Measurements from ENCODE around the gene RGL1.

The RGL1 gene

DNA sequence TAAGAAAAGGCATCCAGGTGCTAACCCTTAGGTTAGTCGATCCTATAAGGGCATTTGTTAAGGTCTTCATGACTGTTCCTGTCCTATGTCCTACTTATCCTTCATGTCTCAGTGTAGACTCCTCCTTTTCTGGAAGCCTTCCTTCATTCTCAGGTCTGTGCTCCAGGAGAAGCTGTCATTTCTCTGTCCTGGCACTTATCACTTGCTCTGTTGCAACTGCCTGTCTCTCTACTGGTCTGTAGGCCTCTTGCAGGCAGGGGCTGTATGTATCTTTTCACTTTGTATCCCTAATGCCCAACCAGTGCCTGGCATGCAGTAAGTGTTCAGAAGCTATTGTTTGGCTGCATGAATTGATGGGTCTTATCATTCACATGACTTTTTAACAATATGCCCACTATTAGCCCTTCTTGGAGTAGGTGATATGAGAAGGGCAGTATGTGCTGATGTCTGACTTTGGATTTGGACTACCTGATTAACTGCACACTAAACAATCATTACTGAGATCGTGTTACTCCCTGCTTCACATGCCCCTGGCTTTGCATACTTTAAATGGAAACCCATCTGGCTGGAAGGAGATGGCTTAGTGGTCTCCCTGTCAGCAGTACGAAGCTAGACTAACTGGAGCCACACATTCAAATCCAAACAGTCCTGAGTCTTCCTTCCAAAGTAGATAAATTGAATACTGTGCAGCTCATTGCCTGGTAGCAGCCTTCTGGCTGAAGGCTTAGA is 88.8 kb downstream of the RGL1 start:
- no peak for DNase-seq

DNA sequence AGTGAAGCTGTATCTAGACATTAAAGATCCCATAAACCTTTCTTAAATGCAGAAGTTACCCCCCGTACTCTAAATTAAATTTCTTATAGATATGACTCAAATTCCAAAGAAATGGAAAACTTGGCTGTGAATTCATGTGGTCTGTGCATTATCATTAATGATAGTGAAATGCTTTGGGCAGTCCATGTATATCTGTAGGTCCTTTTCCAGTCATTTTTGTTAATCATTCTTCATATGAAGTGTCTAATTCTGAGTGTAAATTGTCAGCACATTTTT is 89.3 kb downstream of the RGL1 start:
- DNase-seq, result no peak

DNA sequence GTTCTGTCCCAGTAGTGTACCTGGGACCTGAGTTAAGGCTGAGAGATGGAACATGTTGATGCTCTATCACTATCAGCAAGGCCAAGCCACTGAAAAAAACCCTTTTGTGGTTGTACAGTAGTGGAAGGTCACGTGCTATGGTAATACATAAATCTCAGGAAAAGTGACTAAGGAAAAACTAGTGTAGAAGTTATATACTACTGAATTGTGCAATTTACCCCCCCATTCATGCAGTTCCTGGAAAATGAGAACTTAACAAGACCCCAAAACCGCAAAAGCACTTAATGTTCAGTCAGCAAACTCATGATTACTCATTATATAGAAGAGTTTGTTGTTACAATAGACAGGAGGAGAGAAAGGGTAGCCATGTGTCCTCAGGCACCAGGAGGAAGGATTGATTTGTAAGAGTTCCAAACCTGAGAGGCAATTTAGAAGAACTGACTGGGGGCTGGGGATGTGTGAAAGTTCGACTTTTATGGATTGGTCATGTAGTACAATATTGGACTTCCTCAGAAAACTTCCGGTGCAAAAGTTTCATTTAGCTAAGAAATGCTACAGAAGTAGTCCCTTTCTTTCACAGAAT is 91.6 kb downstream of the RGL1 start:
- no peak for DNase-seq

DNA sequence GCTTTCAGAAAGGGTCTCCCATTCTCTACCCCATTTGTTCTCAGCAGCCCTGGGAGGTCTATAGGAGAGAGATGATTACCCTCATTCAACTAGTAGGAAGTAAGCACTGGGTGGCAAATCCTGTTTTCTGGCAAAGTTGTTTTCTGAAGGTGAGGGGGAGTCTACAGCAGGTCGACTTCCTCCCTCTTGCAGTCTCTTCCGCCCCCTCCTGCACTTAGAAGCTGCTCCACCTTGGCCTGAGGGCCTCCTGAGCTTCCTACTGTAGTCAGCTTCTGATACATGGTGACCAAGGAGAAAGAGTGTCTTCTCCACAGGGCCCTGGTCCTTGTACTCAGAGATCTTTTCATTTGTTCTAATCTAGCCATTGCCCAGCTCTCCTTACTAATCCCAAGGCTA is 93.1 kb downstream of the RGL1 start:
- no peak for DNase-seq

DNA sequence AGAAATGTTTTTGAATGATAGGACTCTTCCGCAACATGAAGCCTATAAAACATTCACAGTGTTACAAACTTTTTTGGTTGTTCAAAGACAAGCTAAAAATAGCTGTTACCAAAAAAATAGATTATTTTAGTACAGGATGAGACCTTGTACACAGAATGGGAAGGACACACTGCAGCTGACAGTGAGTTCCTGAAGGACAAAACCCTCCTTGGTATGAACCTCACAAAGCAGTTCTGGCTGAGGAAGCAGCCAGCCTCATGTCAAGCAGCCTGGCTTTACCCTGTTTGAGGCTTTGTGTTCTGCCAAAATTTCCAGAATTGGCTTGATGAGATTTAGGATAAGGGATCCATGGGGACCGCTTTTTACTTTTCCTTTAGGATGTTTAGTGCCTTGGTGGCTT is 93.7 kb downstream of the RGL1 start:
- DNase-seq, result no peak

DNA sequence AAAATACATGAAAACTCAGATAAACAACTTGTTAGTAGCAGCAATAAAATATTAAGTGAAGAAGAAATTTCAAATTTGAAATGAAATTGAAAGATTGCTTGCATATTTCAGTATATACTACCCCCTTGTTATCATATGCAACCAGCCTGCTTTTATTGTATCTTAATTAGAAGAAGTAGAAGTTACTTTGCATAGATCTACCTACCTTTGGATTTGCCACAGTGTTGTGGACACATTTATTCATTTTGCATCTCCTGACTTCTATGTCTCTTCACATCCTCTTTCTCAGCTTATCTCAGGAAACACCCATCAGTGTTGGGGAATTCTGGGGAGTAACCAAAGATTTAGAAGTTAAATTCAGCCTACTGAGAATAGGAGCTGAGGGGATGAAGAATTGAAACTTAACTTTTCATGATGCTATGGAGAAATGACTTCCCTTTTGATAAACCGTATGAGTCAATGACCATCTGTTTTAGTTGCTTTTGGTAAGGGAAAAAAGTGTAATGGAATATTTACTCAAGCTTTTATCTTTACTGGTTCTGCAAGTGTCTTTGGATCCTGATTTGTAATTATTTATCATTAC is 96.9 kb downstream of the RGL1 start:
- DNase-seq, result no peak

DNA sequence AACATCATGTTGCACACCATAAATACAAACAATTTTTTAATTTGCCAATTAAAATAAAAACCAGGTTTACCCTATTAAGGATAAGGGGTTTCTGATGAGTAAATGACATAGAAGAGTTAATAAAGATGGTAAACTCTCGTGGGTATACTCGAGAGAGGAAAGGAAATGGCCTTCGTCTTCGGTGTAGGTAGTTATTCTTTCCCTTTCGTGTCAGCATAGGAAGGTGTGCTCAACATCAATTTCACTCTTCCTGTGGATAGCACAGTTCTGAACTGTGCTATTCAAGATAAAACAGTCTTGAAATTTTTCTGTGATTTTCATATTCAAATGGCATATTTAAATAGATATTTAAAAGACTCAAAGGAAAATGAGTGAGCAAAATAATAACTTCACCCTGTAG is 98.2 kb downstream of the RGL1 start:
- no peak for DNase-seq

DNA sequence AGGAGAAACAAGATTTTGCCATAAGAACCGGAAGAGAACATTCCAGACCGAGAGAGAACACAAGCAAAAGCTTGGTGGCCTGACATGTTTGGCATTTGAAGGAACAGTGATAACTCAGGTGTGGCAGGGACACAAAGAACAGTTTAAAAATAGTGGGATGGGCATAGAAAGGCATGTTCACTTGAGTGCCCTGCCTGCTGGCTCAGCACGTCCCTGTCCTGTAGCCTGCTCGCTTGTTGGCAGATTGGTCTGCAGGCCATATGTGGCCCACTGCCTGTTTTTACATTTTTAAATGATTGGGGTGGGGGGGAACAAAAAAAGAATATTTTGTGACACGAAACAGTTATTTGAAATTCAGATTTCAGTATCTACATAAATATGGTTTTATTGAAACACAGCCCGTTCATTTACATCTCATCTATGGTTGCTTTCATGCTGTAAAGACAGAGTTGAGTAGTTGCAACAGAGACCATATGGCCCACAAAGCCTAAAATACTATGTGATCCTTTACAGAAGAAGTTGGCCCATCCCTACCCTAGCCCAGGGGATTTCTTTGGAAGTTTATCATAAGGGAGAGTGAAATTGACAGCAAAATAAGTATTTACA is 100.7 kb downstream of the RGL1 start:
- DNase-seq, result no peak

DNA sequence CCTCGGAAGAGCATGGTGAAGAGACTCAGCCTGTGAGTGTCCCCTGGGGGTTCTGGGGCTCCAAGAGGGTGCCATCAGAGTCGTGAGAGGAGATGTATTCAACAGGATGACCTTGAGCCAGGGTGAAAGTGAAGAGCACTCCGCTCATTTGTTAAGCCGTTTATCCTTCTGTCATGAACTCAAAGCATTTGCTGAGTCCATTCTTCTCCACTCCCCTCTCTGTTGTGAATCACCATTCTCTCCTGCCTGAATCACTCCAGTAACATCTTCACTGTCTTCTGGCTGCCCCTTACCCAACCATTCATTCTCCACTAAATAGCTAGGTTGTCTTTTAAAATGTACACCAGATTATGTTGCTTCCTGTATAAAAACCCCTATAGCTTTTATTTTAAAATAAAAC is 102.2 kb downstream of the RGL1 start:
- DNase-seq, result no peak

DNA sequence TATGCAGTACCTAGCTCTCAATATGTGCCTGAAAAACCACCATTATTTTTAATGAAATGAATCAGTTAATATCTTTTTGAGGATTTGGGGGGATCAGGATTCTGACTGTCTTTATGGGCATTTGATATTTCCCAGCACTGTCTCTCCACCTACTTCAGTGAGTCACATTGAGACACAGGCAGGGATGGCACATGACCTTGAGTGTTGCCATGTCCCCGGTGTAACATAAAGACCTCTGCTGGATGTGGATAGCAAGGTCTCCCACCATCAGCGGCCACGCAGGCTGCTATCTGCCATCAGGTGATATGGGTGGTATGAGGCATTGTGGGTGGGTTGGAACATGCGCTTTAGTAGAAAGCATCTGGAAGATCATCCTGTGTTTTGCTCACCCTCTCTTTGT is 103.2 kb downstream of the RGL1 start:
- no peak for DNase-seq

DNA sequence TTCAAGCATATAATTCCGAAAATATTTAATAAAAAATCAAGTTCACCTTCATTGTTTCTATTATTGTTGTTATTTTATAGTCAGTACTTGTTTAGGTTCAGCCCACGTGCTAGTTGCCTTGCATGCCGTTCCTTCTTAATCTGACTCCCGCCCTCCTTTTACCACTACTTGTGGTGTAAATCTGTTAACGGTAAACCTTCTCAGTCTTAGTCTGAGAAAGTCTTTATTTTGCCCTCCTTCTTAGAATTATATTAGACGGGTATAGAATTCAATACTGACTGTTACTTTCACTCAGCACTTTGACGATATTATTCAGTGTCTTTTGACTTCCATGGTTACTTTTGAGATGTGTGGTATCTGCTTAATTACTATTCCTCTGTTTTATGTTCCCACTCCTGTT is 104.8 kb downstream of the RGL1 start:
- DNase-seq, result no peak

DNA sequence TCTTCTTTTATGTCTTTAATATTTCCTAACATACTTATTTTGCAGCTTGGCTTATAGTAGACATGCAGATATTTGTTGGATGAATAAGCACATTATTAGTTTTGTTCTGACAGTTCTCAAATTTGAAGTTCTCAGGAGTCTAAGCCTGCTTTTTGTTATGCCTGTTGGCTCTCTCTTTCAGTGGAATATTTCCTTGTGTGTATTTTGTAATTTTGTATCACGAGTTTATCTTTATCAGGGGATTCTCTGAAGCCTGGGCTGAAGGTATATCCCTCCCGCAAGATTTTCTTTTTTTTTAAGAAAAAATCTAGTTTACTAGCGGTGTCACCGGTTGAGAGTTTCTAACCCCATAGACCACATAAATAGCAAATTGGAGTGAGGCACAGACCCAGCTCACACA is 105.9 kb downstream of the RGL1 start:
- DNase-seq, result no peak

DNA sequence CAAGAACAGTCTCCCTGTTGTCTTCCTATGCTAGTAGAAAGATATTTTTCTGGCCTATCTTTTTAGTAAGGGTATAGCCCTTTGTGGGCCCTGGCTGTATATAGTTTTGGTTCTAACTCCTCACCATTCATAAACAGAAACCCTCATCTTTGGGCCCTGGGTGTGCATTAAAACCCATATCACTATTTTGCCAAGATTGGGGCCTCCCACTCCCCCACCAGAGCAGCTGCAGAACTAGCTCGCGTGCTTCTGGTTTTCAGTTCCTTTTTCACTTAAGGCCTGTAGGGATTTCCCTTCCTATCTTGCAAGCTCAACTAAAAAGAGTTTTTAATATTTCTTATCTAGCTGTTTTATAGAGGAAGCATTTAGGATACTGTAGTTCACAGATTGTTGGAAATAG is 106.4 kb downstream of the RGL1 start:
- DNase-seq, result no peak

DNA sequence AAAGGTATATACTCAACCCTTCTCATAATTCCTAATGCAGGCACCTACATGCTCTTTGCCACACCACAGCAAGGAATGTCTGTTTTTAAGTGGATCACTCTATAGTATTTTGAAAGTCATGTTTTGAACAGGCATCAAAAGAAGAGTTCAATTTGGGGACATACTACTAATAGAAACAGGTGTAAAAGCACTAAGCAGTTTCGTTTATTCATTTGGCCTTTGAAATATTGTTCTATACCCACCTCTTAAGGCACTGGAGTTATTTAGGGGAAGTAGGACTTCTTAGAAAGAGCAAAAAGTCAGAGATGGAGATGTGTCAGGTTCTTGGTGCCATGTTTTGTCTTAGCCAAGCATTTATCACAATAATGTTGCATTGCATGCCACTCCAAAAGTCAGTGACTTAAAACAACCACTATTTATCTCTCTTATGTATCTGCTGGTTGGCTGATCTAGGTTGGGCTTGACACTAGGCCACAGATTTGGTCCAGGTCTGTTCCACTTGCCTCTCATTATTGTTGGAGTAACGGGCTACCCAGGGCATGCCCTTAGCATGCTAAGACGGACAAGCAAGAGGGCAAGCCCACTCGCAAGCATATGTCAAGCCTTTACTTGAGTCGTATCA is 107.5 kb downstream of the RGL1 start:
- DNase-seq, result no peak

DNA sequence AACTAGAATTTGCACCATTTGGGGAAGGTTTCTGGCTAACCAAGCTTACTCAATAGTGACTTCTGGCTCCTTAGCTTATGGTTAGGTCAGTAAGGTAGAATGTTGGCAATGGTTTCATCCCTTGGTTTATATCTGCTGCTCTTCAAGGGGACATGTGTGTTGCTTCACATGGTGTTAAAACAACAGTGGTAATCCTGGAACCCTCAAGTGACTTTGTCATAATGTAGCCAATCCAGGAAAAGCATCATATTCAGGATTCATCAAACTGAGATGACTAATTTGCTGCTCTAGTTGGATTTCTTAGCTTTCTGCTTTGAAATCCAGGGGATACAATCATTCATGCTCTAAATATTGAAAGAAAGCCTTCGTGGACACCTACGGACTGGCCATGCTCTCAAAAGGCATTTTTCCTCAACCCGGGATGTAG is 108.7 kb downstream of the RGL1 start:
- no peak for DNase-seq

DNA sequence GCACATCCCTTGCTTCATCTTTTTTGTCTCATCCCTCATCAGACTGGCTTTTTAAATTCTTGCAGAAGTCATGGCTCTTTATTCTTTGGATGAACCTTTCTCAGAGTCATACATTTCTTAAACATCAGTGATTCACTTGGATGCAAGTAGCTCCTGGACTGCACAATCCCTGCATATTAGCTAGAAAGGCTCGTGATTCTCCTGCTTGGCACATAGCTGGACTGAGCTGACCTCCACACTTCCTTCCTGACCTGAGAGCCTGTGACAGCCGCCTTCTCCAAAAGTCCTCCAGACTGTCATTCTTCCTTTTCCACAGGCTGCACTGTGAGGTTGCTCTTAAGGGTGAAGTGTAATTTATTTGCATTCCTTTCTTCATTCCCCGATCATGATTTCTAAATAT is 109.4 kb downstream of the RGL1 start:
- no peak for DNase-seq

DNA sequence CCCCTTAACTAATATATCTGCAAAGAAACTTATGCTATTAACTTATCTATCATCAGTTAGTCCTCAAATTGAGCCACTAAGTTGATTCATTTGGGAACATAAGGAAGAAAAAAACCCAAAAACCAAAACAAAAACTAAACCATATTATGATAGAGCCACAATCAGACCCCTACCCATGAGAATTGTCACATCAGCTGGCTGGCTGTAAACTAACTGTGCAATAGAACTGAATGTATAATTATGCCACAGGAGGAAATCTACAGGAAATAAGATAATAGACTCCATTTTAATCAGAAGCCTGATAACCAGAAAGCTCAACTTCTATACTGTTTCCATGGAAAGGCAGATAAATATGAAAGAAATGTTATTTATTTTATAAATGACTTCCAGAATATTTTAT is 110.0 kb downstream of the RGL1 start:
- DNase-seq, result no peak

DNA sequence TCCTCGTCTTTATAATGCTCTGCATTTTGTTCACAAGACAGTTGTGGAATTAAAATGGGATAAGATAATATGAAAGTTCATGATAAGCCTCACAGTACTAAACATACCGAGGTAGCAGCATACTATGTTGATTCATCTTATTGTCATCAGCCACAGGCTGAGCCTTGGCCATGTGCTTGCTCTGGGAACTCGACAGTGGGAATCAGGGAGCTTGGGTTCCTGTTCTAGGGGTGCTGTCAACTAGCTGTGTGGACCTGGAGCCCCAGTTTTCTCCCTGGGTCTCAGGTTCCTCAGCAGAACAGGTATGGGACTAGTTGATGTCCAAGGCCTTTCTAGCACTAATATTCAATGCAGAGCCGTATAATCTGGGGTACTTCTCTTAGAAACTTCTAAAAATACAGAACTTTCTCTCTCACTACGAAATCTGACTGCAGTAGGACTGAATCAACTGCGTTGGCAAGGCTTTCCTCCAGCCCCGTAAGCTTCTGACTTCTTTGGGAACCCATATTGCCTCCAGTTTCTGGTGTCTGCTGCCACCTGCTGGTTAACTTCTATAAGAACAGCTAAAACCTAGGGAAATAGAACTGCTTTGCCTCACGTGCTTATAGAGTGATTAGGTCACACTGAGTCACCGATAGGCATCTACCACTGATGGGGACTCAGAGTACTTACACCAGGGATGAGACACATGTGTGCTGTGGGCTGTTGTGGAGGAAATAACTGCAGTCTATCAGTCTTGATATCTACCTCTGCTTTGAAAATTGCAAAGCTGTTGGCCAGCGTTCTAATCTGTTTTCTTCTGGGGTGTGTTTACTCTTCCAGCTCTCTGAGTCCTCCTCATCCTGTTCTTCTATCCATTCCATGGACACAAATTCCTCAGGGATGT is 110.9 kb downstream of the RGL1 start:
- DNase-seq, result peak; percentile 5

DNA sequence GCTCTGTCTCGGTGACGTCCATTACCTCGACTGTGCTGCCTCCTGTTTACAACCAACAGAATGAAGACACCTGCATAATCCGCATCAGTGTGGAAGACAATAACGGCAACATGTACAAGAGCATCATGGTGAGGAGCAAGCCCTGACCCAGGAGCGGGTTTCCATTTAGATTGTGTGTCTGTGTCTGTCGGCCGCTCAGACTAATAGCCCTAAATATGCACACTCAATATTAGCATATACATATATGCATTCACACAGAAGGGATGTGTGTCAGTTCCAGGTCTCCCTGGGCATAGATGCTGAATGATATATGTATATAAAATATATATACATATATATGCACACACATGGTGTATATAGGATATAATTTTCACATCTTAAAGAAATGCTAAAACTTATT is 111.7 kb downstream of the RGL1 start:
- DNase-seq, result no peak

DNA sequence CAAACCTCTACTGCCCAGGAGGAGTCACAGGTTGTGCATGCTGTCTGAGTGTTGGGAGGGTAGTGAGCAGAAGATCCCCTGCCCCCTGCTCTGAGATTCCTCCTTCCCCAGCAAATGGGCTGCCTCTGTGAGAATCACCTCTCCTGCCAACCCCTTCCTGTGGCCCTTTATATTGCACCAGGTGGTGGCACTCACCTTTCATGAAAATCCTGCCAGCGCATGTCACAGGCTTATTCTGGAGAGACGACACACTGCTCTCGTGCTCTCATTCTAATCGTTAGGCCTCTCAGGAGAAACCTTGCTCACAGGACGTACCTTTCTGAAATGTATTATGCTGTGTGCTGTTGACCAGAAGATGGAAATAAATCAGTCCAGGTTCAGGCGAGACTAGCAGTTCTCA is 113.7 kb downstream of the RGL1 start:
- DNase-seq, result peak; percentile 8

DNA sequence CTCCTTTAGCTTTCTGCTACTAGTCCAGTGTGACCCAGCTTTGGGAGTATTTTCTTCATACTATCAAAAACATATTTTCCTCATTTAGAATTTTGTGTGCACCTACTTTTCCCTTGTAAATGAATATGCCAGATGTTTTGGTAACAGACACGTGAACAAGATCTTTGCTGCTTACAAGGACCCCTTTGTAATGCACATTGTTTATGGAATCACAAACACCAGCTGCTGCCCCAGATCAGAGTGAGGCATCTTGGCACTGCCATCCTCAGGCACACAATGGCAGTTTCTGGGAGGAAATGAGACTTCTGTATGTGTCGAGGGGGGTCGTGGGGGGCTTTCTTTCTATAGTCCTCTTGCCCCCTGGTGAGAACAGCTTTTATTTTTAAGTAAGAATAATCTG is 115.7 kb downstream of the RGL1 start:
- DNase-seq, result no peak

DNA sequence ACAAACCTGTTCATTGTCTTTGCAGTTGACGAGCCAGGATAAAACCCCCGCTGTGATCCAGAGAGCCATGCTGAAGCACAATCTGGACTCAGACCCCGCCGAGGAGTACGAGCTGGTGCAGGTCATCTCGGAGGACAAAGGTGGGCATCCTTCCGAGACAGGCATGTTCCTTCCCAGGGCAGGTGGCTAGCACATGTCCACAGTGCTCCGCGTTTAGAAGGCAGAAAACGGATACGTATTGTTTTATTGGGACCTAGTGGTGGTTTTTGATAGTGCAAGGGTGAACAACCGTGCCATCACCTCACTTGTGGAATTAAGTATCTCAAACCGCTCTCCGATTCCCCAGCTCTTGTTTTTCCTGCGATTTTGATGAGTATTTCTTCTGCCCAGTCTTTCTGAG is 117.3 kb downstream of the RGL1 start:
- DNase-seq, result no peak

DNA sequence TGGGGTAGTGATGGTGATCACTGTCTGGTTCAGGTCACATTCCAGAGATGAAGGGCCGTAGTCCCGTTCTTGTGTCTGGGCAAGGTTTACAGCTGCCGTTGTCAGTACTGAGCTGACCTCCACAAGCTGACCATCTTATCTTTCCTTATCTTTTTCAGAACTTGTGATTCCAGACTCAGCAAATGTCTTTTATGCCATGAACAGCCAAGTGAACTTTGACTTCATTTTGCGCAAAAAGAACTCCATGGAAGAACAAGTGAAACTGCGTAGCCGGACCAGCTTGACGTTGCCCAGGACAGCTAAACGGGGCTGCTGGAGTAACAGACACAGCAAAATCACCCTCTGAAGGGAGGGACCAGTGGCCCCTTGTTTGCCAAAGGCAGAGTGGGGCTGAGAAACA is 121.0 kb downstream of the RGL1 start:
- DNase-seq, result no peak
